Tibial nerve (tissue), 4 donors: ENCODE results near the gene NEK10. TPM values are rescaled to one million over a fixed set of nuclear protein-coding genes. Genes with fewer than 3 reads are reported as not detected.

ENCODE experiments used
- DNase-seq, 2 donors: peaks; one replicate each; pipeline ENCODE4 v3.0.0-alpha.2; 2019; ENCODE audit warnings: low spot score in 2 of 2
- H3K27ac ChIP-seq, 4 donors: fragments of 200-600 bp; sonication (generic) in 3 of 4; one replicate each; pipeline ENCODE4 v1.5.1; 2017 to 2019; ENCODE audit warnings: mild to moderate bottlenecking in 1 of 4
- H3K27me3 ChIP-seq, 2 donors: fragments of 200-600 bp; sonication (generic) in 1 of 2; one replicate each; pipeline versions ENCODE4 v1.5.1 to v1.6.0; 2017 to 2019
- H3K36me3 ChIP-seq, 3 donors: fragments of 200-600 bp; sonication (generic); one replicate each; pipeline ENCODE4 v1.5.1; 2018 to 2019
- H3K4me1 ChIP-seq, 4 donors: fragments of 200-600 bp; sonication (generic) in 3 of 4; one replicate each; pipeline ENCODE4 v1.5.1; 2017 to 2019
- H3K4me3 ChIP-seq, 4 donors: fragments of 200-600 bp; sonication (generic) in 3 of 4; one replicate each; pipeline ENCODE4 v1.5.1; 2017 to 2019; ENCODE audit warnings: mild to moderate bottlenecking in 1 of 4, moderate library complexity in 1 of 4
- H3K9me3 ChIP-seq, 4 donors: fragments of 200-600 bp; sonication (generic) in 3 of 4; one replicate each; pipeline ENCODE4 v1.5.1; 2017 to 2019
- EP300 ChIP-seq, 2 donors: sonication (generic); formaldehyde crosslinking; IDR thresholded peaks; one replicate each; pipeline ENCODE4 v1.6.1; 2017; ENCODE audit warnings: antibody characterized with exemption in 2 of 2, mild to moderate bottlenecking in 1 of 2
- POLR2A ChIP-seq, 2 donors: fragments of 450-650 bp; IDR thresholded peaks; one replicate each; pipeline ENCODE4 v1.6.1; 2017; ENCODE audit warnings: antibody characterized with exemption in 2 of 2, mild to moderate bottlenecking in 2 of 2, moderate library complexity in 2 of 2
- WGBS, 2 donors: methylation state at CpG; one replicate each; pipeline ENCODE4 v1.1.5; 2018; 5-methylcytosine and 5-hydroxymethylcytosine counted together
- total RNA-seq, 4 donors: library from RNA; depleted of rRNA; stranded (reverse); fragments of >200 nt; gene quantifications; one replicate each; pipeline ENCODE4 v1.1.0, GENCODE V29; 2016
- TF ChIP-seq, protein P1 (sequence below), 5 experiments: fragments of 200-600 bp in 3 of 5; fragments of 450-650 bp in 2 of 5; sonication (generic) in 3 of 5; IDR thresholded peaks; one replicate each; pipeline ENCODE4 v1.5.1; 2016 to 2019; ENCODE audit warnings: antibody characterized with exemption in 5 of 5, mild to moderate bottlenecking in 3 of 5, moderate library complexity in 2 of 5

Gene NEK10
- total RNA-seq, 4 donors from 2014 or later = 0.20 to 2.4 (median 1.7) TPM

- no peak for TF ChIP-seq POLR2A (IDR thresholded peaks at IDR 0.05)
- TF ChIP-seq EP300 (IDR thresholded peaks at IDR 0.05) = no peak
- TF ChIP-seq, protein P1, sequence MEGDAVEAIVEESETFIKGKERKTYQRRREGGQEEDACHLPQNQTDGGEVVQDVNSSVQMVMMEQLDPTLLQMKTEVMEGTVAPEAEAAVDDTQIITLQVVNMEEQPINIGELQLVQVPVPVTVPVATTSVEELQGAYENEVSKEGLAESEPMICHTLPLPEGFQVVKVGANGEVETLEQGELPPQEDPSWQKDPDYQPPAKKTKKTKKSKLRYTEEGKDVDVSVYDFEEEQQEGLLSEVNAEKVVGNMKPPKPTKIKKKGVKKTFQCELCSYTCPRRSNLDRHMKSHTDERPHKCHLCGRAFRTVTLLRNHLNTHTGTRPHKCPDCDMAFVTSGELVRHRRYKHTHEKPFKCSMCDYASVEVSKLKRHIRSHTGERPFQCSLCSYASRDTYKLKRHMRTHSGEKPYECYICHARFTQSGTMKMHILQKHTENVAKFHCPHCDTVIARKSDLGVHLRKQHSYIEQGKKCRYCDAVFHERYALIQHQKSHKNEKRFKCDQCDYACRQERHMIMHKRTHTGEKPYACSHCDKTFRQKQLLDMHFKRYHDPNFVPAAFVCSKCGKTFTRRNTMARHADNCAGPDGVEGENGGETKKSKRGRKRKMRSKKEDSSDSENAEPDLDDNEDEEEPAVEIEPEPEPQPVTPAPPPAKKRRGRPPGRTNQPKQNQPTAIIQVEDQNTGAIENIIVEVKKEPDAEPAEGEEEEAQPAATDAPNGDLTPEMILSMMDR (IDR thresholded peaks at IDR 0.05) = no peak
- DNase-seq = no peak
- Histone ChIP-seq H3K27ac (no peak overlapping the region), H3K4me3 (no peak overlapping the region), H3K4me1 (peaks cover 0 to 18% (median 6%) of the 10 kb centered on the region in 4 donors), H3K36me3 (no peaks in the 10 kb centered on the region), H3K27me3 (no peaks in the 10 kb centered on the region), H3K9me3 (no peaks in the 10 kb centered on the region)
These were observed 46.5 kb downstream of the NEK10 start for GRCh38 chr3:27322634-27323033.

- Histone ChIP-seq H3K36me3 (no peaks in the 10 kb centered on the region), H3K27me3 (no peaks in the 10 kb centered on the region), H3K4me3 (no peak overlapping the region), H3K27ac (no peak overlapping the region), H3K4me1 (no peaks in the 10 kb centered on the region), H3K9me3 (no peaks in the 10 kb centered on the region)
- 66 to 82% methylated on average over 9 of the region's 9 CpGs for WGBS, 2 donors
- peak in 1 of 2 donors; percentile 9 for DNase-seq
- no peak for TF ChIP-seq EP300 (IDR thresholded peaks at IDR 0.05)
- no peak for TF ChIP-seq POLR2A (IDR thresholded peaks at IDR 0.05)
- TF ChIP-seq, protein P1 (IDR thresholded peaks at IDR 0.05) = no peak
These were observed 49.2 kb downstream of the NEK10 start for GRCh38 chr3:27319847-27320526.

DNA sequence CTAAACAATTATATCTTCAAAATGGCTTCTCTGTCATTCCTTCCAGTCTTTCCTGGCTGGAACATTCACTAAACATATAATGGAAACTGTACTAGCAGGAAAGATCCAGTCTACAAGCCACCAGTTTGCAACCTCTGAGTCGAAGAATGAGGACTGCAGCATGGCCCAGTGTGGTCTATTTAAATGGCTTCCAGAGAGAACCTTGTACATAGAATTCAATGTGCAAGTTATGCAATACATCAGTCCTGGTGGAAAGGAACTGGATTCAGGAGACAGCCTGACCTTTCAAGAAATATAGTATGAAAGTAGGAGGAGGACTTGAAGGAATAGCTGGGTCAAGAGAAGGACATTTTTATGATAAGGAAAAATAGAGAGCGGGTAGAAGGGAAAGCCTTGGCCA is 49.9 kb downstream of the NEK10 start:
- H3K27ac ChIP-seq = no peak overlapping the region
- no peaks in the 10 kb centered on the region for H3K36me3 ChIP-seq
- H3K9me3 ChIP-seq = no peaks in the 10 kb centered on the region
- H3K4me1 ChIP-seq = no peaks in the 10 kb centered on the region
- TF ChIP-seq EP300 (IDR thresholded peaks at IDR 0.05) (no peak), POLR2A (IDR thresholded peaks at IDR 0.05) (no peak)
- TF ChIP-seq, protein P1 (IDR thresholded peaks at IDR 0.05) = no peak
- H3K27me3 ChIP-seq = no peaks in the 10 kb centered on the region
- H3K4me3 ChIP-seq = no peak overlapping the region
- 92 to 96% methylated on average over 2 of the region's 2 CpGs for WGBS, 2 donors
- DNase-seq = no peak

GRCh38 chr3:27317096-27317495 is 52.1 kb downstream of the NEK10 start:
- Histone ChIP-seq H3K4me1 (no peaks in the 10 kb centered on the region), H3K9me3 (no peaks in the 10 kb centered on the region), H3K4me3 (no peak overlapping the region), H3K36me3 (no peaks in the 10 kb centered on the region), H3K27ac (no peak overlapping the region), H3K27me3 (no peaks in the 10 kb centered on the region)
- TF ChIP-seq, protein P1 (IDR thresholded peaks at IDR 0.05) = no peak
- DNase-seq = no peak
- 83 to 88% methylated on average over 1 of the region's 1 CpG for WGBS, 2 donors

GRCh38 chr3:27315003-27315402 is 54.2 kb downstream of the NEK10 start:
- H3K4me3 ChIP-seq = no peak overlapping the region
- 66 to 70% methylated on average over 2 of the region's 2 CpGs for WGBS, 2 donors
- no peak for DNase-seq
- no peak overlapping the region for H3K27ac ChIP-seq
- no peaks in the 10 kb centered on the region for H3K36me3 ChIP-seq
- TF ChIP-seq POLR2A (IDR thresholded peaks at IDR 0.05) = no peak
- TF ChIP-seq, protein P1 (IDR thresholded peaks at IDR 0.05) = no peak
- H3K27me3 ChIP-seq = no peaks in the 10 kb centered on the region
- no peaks in the 10 kb centered on the region for H3K9me3 ChIP-seq
- H3K4me1 ChIP-seq = no peaks in the 10 kb centered on the region
